AML-193 (cell line): ENCODE data around the gene SLC25A22.

ENCODE experiments used
- DNase-seq, 2 experiments: peaks; one replicate each; lab custom pipeline; 2025; lab: John Stamatoyannopoulos, UW

Gene SLC25A22

GRCh38 chr11:771617-772204 is 26.4 kb downstream of the SLC25A22 start:
- DNase-seq = no peak

DNA sequence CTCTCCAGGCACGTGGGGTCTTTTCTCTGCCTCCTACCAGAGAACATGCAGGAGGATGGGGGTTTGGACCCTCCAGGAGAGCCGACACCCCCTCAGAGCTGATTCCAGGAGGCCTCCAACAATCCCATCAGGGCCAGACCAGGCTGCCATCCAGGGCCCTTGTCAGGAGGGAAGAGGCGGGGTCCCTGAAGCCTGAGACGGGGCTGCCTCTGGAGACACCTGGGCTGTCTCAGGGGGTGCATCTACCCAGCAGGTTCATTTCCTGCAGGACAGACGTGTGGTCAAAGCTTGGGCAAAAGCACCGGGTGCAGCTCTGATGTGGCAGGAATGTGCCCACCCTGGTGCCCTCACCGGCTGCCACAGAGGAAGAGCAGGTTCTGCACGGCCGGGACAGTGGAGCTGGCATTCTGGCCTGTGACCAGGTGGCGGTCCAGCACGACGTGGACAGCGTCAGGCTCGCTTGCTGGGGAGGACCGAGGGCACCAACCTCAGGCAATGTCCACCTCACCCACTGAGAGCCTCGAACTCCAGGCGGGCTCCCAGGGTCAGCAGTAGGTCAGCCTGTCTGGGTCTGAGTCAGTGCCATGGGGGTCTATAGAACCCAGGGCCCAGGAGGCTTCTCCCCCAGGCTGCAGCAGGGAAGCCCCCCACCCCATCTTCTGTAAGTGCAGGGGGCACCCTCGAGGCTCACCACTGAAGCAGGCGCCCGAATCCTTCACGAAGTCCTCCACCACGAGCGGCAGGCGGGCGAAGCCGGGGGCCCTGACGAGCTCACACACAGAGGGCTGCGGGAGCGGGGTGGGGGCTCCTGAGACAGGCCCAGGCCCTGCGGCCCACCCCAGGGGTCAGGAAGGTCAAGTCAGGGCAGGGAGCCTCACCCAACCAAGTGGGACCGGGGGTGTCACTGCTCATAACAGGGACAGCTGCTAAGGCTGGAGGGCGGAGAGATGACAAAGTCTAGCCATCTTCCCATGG is 27.2 kb downstream of the SLC25A22 start:
- no peak for DNase-seq

- DNase-seq = no peak
Measured at GRCh38 chr11:769887-770641, 28.0 kb downstream of the SLC25A22 start.

DNA sequence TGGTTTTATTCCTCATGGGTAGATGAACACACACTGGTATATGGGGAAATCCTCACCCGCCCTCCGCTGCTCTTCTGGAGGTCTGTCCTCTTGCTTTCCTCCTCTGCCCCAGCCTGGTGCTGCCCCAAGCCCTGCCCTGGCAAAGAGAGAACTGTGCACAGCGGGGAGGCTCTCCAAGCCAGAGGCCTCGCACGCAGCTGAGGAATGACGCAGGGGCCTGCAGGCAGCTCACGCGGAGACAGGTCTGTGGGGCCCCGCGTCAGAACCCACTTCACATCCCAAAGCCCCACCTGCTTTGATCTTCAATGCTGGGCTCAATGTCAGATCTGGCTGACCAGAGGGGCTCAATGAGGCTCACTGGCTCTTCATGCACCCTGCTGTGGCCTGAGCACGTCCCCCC is 30.8 kb downstream of the SLC25A22 start:
- DNase-seq = no peak

DNA sequence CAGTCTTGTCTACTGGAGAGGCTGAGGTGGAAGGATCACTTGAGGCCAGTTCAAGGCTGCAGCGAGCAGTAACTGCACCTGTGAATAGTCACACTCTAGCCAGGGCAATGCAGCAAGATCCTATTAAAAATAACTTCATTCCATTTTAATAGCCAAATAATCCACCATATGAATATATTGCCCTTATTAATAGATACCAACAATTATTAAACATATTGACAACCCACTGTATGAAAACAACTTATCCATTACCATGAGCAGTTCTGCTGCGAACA is 31.2 kb downstream of the SLC25A22 start:
- no peak for DNase-seq

DNA sequence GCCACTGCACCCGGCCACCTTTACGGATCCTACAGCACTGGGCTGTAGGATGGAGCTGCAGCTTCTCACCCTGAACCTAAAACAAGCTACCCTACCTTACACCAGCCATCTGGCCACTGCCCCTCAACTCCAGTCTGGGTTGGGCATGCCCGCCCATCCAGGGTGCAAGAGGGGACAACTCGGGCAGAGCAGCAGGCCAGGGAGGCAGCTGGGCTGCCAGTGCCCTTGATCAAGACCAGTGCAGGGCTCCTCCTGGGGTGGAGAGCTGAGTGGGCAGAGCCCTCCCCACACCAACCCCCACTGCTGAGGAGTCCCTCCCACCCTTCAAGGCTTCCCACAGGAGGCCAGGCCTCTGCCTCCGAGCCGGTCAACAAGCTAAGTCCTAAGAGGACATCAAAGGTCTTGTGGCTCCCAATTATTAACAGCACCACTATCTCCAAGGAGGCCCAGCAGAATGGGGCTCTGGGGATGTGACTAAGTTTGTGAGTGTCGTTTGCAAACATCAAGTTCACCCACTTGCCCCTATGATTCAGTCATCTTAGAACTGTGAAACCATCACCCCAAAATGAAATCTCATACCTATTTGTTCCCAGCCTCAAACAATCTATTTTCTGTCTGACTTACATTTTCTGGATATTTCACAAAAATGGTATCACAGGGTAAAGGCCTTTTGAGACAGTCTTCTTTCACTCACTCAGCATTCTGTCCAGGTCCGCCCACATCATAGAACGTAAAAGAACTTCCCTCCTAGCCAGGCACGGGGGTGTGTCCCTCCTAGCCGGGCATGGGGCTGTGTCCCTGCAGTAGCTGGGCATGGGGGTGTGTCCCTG is 31.8 kb downstream of the SLC25A22 start:
- no peak for DNase-seq

DNA sequence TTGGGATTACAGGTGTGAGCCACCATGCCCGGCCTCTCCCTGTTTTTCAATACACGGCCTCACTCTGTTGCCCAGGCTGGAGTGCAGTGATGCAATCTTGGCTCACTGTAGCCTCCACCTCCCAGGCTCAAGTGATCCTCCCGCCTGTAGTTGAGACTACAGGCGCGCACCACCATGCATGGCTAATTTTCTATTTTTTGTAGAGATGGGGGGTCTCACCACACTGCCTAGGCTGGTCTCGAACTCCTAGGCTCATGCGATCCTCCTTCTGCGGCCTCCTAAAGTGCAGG is 32.3 kb downstream of the SLC25A22 start:
- DNase-seq = no peak

DNA sequence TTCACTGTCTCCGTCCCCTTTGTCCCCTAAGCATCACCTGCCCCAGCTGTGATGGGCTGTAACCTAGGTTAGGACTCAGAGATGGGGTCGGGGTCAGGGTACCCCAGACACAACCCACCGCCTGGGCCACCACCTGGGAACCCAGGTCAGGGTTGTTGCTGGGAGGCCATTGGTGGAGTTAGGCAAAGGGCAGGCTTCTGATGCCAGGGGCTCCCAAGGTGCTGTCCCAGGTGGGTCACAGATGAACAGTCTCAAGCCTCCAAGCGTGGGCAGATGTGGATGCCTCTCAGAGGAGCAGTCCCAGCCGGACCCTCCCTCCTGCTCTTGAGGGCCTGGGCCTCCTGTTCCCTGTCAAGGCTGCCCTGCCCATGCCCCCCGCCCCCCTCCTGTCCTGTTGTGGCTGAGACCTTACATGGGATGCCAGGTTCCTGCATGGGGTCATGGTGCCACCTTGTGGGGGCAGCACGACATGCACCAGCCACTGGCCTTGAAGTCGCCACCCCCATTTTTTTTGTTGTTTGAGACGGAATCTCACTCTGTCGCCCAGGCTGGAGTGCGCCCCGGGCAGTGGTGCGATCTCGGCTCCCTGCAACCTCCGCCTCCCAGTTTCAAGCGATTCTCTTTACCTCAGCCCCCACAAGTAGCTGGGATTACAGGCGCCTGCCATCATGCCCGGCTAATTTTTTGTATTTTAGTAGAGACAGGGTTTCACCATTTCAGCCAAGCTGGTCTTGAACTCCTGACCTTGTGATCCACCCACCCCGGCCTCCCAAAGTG is 32.9 kb downstream of the SLC25A22 start:
- peak; percentile 41 to 43 for DNase-seq

DNA sequence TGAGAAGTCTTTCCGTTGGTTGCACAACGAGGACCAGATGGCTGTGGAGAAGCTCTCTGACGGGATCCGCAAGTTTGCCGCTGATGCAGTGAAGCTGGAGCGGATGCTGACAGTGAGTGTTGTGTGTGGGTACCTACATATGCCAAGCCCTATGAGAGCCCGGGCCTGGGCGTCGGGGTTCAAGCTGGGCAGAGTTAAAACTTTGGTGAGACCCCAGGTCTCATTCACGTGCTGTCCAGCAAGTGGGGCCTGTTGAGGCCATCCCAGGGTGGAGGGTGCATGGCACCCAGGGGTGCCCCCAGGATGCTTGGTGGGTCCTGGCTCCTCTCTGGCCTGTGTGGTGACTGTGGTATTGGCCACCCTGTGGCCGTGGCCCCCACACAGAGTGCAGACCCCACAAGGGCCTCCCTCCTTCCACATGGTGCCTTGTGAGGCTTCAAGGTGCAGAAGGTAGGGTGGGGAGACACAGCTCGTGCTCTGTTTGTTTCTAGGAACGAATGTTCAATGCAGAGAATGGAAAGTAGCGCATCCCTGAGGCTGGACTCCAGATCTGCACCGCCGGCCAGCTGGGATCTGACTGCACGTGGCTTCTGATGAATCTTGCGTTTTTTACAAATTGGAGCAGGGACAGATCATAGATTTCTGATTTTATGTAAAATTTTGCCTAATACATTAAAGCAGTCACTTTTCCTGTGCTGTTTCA is 33.6 kb downstream of the SLC25A22 start:
- no peak for DNase-seq

GRCh38 chr11:763549-764321 is 34.3 kb downstream of the SLC25A22 start:
- DNase-seq = no peak

GRCh38 chr11:763073-763463 is 35.0 kb downstream of the SLC25A22 start:
- no peak for DNase-seq

GRCh38 chr11:762421-763072 is 35.5 kb downstream of the SLC25A22 start:
- DNase-seq = peak; percentile 60 to 67

DNA sequence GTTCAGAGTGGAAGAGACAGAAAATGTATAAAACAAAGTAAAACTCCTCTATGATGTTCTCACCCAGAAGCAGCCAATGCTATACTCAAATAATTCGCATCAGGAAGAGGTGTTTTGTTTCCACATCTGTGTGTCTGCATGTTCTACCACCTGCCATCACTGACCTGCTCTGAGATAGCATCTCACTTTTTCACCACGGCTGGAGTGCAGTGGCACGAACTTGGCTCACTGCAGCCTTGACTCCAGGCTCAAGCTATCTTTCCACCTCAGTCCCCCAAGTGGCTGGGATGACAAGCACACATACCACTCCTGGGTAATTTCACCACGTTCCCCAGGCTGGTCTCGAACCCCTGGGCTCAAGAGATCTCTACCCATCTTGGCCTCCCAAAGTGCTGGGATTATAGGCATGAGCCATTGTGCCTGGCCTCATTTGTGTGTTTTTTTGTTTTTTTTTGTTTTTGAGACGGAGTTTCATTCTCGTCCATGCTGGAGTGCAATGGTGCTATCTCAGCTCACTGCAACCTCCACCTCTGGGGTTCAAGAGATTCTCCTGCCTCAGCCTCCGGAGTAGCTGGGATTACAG is 36.5 kb downstream of the SLC25A22 start:
- no peak for DNase-seq

DNA sequence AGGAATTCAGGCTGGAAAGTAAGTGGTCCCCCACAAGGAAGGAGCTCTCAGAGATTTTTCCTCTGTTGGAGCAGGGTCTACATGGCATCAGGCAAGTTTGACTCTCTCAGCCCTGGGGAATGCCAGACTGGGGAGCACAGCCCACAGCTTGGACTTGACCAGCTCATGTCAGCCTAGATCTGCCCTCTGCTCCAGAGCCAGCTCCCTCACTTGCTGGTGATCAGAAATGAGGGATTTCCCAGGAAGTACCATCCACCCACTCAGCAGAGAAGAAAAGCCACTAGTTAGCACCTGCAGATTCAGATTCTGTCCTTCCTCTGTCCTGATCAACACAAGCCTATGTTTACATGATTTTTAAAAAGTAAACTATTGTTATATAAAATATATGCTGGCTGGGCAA is 37.8 kb downstream of the SLC25A22 start:
- no peak for DNase-seq

GRCh38 chr11:749731-750130 is 48.4 kb downstream of the SLC25A22 start:
- DNase-seq = peak; percentile 88 to 92

- no peak for DNase-seq
Measured at GRCh38 chr11:748007-748359, 50.1 kb downstream of the SLC25A22 start.

DNA sequence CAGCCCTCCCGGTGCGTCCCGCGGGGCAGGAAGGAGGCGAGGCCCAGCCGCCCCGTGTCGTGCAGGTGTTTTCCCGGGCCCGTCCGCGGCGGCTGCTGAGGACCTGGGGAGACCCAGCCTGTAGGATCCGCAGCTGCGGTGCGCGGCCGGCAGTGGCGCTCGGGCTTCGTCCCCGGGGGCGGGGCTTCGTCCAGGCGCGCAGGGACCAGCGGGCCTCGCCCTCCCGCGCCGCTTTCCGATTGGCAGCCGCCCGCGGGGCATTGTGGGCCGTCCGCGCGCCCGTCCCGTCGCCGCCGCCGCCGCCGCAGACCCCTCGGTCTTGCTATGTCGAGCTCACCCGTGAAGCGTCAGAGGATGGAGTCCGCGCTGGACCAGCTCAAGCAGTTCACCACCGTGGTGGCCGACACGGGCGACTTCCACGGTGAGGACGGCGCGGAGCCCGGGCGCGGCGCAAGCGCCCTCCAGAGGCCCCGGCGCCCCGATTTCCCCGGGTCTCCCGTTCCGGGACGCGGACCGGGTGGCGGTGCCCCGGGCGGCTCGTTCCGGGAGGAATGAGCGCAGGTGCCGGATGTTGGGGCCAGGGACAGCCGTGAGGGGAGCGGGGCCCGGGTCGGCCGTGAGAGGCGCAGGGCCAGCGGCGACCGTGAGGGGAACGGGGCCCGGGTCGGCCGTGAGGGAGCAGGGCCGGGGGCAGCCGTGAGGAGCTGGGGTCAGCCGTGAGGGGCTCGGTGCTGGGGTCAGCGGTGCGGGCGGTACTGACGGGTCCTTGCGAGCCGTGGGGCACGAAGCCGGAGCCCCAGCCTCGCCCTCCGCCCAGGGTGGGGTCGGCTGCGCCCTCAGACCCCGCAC is 50.7 kb downstream of the SLC25A22 start, which contains the start of gene TALDO1:
TSS of gene TALDO1 (plus strand) at position 307 of the 849 bp plus-strand sequence. CDS start at position 325, 18 bp downstream.
- DNase-seq = peak; percentile 81 to 83
